ENCODE results near the gene ESR1.

GRCh38 chr6:151963001-151963400 is 155.5 kb downstream of the ESR1 start:
- no peak for TF ChIP-seq CTCF (conservative IDR thresholded peaks at IDR 0.05; ENCODE audit: low read length)
- TF ChIP-seq EZH2phosphoT487 (IDR thresholded peaks at IDR 0.05; ENCODE audit: borderline replicate concordance, low read depth, low read length) = no peak
